Left colon (tissue), 2 donors: ENCODE results near the gene NDFIP1. TPM values are rescaled to one million over a fixed set of nuclear protein-coding genes. Genes with fewer than 3 reads are reported as not detected.
"Not testable (repeated sequence)": the region's sequence is repeated elsewhere in the genome, so short reads cannot be mapped to it uniquely, and the experiment has no call there.

Experiments used
- ATAC-seq: fragments of 200-7000 bp; cut with Tn5 transposase; one replicate; pipeline ENCODE4 v1.9.1; 2020; ENCODE audit warnings: mild to moderate bottlenecking, moderate library complexity
- DNase-seq, 2 donors: peaks; one replicate each; pipeline ENCODE4 v3.0.0-alpha.2; 2020
- intact Hi-C, 2 donors: fragments of 100-400 bp; cut with DNase I in 1 of 2; cut with micrococcal nuclease in 1 of 2; formaldehyde crosslinking; loops; one replicate each; pipeline versions ENCODE4 v1.11.2 to v1.14.0; 2022; cut with DNase I, micrococcal nuclease
- total RNA-seq, 2 donors: library from RNA; stranded (reverse); fragmentation: NEBNext Ultra II Directional; extraction: Animal tissue kit (Norgen Biotek cat#: 25700); gene quantifications; one replicate each; pipeline ENCODE4 v1.2.1, GENCODE V29; 2021
- donor health status: DM: no; HTN: no; CAD: no.
- donor health status: DM: yes; HTN: yes; CAD: no.

Gene NDFIP1
- total RNA-seq, 2 donors from 2014 or later, result 54.8 to 57.8 TPM

DNA sequence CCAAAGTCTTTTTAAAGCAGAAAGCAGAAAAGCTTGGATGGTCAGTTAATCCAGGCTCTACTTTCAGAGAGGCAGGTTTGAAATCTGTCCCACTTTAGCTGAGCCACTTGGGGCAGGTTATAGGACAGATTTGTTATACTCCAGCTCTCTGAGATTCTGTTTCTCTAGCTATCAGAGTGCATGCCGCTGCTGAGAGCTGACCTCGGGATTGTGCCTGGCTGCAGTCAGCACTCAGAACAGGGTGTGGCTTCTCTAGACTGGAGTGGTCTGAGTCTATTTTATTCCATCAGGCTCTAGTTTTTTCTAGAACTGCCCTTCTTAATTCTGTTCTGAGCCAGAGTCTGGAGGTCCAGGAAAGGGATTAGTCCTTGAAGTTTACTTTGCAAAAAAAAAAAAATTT, 67.7 kb downstream of the NDFIP1 start:
- ATAC-seq (no peak), DNase-seq (no peak)
- intact Hi-C loops, result no loop called here

DNA sequence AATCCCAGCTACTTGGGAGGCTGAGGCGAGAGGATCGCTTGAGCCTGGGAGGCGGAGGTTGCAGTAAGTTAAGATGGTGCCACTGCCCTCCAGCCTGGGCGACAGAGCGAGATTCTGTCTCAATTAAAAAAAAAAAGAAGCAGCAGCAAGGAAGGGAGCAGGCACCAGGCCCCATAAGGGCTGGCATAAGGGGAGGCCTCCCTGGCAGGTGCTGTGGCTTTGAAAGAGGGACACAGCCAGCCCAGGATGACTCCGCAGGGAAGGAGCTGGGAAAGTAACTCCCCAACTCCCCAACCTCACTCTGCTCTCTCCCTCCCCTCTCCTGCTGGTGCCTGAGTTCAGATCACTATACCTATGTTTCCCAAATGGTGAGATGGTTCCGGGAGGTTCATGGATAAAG, 70.1 kb downstream of the NDFIP1 start:
- DNase-seq (no peak), ATAC-seq (no peak)
- intact Hi-C loops, result no loop called here

DNA sequence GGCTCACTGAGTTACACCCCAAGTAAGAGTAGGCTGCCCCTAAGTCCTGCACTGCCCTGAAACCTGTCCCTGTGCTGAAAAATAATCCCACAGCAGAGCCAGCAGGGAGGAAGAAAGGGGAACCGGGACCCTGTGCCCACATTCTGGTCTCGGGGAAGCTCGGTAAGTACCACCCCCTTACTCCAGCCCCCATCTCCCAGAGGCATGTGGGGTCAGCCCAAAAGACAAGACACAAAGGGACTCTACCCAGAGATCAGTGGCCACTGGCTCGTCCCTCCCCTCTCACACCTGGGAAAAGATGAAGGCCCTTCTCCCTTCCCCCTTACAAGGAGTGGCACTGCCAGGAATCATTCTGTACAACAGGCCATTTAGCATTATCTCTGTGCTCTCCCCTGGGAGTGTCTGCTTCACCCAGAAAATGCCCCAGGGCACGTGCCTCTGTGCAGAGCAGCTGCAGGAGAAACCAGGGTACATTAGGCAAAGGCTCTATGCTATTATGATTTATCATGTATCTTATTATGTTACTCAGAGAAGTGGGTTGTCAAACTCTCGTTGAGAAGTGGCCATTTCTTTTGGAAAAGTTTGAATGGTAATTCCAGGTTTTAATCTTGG, 71.3 kb downstream of the NDFIP1 start:
- ATAC-seq, result peak; percentile 71
- intact Hi-C loops, result no loop called here

DNA sequence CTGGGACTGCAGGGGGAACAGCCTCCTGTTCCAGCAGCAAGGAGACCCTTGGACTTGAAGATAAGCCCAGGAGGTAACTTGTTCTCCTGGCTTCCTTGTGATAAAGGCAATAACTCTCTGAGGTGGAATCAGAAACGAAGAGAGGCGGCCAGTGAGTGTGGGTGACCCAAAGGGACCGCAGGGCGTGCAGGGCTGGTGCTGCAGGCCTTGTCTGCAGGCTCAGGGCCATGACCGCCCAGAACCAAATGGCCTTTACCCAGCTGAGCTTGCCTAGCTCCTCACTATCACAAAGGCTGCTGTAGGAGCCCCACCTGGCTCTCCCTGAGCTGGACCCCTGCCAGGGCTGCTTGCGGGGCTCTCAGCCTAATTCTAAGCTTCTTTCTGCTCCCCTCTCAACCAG, 72.5 kb downstream of the NDFIP1 start:
- peak; percentile 85 for ATAC-seq
- DNase-seq, result peak in 1 of 2 donors; percentile 26
- intact Hi-C loops, result no loop called here

More for the DNA sequence above, 71.3 kb downstream of the NDFIP1 start:
- no peak for DNase-seq

DNA sequence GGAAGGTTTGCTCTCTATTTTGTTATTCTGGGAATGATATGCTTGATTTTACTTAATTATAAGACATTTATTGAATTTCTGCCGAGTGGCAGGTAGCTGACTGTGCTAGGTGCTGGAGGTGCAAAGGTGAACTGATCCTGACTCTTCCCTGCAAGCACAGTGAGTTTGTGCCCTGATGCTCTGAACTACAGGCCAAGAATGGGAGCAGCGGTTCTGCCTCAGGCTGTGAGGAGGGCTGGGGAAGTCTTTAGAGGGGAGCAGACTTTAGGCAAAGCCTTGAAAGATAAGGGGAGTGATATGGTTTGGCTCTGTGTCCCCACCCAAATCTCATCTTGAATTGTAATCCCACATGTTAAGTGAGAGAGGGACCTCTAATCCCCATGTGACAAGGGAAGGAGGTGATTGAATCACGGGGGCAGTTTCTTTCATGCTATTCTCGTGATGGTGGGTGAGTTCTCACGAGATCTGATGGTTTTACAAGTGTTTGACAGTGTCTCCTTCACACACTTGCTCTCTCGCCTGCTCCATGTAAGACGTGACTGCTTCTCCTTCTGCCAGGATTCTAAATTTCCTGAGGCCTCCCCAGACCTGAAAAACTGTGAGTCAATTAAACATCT, 73.1 kb downstream of the NDFIP1 start:
- DNase-seq, result no peak
- intact Hi-C loops, result no loop called here
- no peak for ATAC-seq

DNA sequence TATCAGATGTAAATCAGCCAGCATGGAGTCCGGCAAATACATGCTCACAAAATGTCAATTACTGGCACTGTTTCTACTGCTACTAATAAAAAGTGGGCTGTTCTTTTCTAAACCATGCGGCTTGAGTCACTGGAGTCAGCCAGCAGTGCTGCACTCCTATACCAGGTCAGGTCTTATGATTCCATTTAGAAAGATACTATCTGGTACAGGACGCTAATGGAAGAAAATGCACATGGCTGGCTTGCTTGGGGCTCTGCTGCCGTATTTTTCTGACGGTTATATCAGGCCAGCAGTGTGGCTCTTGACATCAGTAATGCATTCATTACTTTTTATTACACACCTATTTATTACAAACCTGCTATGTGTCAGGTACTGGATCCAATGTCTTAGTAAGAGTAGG, 74.3 kb downstream of the NDFIP1 start:
- DNase-seq (no peak), ATAC-seq (no peak)
- intact Hi-C loops, result no loop called here

DNA sequence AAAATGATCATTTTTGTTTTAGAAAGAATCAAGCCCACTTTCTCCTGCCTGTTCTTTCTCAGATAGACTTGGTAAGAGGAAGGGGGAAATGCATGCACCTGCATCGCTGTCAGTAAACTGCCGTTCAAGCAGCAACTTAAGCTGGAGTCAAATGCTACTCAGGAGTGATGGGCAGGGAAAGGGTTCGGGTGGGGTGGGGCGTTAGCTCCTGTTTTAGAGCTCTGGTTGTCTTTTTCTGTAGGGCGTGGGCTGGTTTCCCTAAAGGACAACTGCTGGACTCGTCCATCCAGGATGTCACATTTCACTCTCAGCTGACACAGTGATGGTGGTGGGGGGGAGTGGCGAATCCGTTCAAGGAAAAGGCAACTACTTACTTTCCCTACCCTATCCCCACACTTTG, 75.0 kb downstream of the NDFIP1 start:
- intact Hi-C loops, result no loop called here
- ATAC-seq, result no peak
- no peak for DNase-seq

DNA sequence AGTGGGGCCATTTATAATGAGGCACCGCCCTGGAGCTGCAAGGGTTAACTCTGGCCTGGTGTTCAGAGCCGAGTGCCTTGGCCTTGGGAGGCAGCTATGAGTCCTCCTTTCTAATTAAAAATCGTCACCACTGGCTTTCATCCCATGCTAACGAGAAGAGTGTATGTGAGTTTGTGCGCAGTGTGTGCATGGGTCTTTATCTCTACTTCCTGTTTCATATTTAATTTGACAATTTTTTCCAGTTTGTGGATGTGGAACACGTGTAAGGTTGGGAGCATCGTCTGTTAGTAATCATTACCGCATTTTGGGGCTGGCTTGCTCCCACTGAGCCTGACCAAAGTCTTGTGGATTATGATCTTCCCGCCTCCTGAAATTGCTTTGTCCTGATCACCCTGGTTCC, 76.4 kb downstream of the NDFIP1 start:
- ATAC-seq, result no peak
- no peak for DNase-seq
- intact Hi-C loops, result no loop called here

DNA sequence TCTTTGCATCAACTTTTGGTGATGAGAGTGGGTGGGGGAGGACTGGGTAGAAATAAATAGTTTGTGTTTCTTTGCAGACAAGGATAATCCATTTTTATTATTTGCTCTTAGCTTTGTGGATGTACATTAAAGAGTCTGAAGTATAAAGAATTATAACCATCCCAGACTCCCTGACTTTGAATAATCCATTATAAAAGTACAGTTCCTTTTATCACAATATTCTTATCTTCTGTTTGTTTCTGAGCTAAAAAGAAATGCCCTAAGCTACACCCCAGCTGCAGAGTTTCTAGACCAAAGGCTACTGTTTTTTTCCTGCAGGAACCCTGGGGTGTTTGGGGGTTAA, 77.9 kb downstream of the NDFIP1 start:
- intact Hi-C loops, result no loop called here
- ATAC-seq (peak; percentile 24), DNase-seq (no peak)

DNA sequence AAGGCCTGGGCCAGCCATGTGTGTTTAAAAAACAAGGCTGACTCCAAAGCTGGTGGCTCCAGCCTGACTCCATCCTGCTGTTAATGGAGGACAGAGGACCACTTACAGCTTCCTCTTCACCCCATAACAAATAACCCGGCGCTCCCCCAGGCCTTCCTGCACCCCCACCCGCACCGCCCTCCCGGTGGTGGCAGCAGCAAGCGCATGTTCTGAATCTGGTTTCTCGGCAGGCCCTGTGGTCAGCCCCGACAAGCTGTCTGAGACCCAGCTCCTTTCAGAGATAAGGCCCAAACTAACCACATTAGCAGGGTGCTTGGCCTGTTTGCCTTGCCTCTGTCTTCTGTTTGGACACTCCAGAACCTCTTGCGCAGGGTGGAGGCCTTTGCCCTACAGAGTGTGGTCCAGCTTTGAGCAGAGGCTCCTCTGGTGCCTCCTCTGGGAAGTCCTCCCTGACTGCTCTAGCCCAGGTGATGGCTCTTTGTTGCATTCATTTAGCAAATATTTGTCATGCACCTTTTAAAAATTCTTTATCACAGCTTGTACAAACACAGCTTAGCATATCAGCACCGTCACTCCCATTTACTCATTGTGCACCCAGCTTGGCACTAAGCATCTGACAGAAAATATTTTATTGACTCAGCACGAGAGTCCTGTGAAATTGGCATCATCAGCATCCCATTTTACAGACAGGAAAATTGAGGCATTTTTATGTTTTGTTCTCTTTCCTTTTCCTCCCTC, 78.4 kb downstream of the NDFIP1 start:
- peak in 1 of 2 donors; percentile 23 for DNase-seq

DNA sequence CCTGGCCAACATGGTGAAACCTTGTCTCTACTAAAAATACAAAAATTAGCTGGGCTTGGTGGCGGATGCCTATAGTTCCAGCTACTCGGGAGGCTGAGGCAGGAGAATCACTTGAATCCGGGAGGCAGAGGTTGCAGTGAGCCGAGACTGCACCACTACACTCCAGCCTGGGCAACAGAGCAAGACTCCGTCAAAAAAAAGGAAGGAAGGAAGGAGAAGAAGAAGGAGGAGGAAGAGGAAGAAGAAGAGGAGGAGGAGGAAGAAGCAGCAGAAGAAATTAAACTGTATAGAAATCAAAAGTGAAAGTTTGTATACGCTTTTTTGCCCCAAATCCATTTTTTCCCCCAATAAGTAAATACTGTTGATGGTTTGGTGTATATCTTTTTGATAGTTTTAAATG, 80.1 kb downstream of the NDFIP1 start:
- ATAC-seq, intact Hi-C loops, DNase-seq: not testable (repeated sequence)

More for the DNA sequence above, 78.4 kb downstream of the NDFIP1 start:
- ATAC-seq, result peak; percentile 83
- intact Hi-C loops, result no loop called here

DNA sequence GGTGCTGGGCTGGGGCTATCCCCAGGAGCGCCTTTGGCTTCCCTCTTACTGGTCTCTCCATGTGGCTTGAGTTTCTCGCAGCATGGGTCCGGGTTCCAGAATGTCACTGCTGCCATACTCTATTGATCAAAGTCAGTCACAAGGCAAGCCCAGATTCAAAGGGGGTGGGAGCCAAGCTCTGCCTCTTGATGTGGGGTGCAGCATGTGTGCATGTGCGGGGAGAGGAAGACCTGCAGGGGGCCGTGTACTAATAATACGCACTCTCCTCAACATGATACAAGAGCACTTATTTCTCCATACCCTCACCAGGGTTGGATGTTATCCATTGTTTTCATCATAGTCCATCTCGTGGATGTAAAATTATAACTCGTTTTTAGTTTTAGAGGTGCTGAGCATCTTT, 81.2 kb downstream of the NDFIP1 start:
- intact Hi-C loops, result no loop called here
- ATAC-seq, result no peak
- no peak for DNase-seq

DNA sequence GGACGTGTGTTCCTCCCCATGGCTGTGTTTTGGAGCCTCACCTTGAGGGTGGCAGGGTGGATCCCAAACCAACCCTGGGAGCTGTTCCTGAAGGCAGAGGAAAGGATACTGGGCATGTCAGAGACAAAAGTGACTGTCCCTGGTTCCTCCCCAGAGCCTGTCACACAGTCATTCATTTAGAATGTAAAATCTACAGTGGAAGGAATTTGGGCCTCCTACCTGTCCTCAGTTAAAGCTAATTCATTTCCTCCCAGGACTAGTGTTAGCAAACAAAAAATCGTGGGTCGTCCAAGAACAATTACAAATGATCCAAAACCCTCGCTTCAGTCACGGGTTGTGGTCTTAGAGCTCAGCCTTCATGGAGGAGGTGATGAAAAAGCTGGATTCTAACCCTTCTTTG, 83.2 kb downstream of the NDFIP1 start:
- DNase-seq (no peak), ATAC-seq (no peak)
- intact Hi-C loops, result no loop called here

DNA sequence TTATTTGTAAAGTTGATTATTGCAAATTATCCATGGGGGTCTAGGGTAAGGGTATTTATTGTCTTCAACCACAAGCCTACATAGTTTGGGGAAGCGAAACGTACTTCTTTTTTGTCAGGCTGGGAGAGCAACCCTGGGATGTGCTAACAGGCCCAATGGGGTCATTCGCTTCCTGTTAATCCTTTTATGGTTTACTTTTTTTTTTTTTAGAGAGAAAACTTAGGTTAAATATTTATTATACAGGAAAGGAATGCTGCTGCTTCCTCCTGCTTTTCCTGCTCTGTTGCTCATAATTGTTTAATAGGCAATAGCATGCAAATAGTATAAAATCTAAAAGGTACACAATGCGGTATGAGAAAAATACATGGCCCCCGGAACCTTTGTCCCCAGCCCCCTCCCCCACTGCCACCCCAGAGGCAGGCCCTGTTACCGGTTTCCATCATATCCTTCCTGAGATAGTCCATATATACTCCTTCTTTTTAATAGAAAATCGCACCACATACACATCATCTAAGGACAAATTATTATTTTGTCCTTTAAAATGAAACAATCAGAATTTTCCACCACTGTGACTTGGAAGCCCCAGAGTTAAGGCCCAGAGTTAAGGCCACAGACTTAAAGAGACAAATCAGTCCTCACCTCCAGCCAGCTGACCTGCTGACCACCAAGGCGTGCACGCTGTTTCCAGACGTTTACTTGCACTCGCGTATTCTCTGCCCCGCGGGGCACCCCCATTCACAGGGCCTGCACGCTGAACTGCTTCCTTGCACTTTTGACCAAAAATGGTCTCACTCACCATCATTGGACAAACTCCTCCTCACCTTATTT, 83.9 kb downstream of the NDFIP1 start:
- intact Hi-C loops, result no loop called here
- no peak for DNase-seq
- ATAC-seq, result peak; percentile 16

DNA sequence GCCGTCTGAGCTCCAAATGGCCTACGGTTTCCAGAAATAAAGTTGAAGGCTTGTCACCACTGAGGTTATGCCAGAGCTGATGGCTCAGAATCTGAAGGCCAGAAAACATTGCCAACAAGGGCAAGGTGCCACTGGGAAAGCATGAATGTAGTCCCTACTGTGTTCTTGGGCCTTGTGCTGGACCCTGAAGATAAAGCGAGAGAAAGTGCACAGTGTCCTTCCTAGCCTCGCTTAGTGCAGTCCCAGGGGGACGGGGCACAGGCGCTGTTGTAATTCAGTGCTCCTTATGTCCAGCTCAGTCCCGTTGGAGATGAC, 84.5 kb downstream of the NDFIP1 start:
- DNase-seq, result no peak
- no peak for ATAC-seq
- intact Hi-C loops, result no loop called here

DNA sequence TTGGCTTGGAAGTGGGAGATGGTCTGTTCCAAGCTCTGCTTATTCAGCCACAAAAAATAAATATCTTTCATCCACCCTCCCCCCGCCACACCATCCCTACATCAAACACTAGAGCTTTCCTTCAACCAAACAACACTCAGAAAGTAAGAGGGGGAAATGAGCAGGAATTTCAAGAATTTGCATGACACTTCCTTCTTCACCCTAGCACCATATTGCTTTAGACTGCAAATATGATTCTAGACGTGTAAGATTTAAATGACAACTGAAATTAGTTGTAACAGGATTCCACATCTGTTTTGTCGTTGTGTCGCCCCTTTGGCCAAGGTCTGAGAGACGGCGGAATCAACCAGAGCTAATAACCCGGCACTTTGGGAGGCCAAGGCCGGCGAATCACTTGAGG, 88.5 kb downstream of the NDFIP1 start:
- ATAC-seq (no peak), DNase-seq (no peak)
- intact Hi-C loops, result no loop called here

DNA sequence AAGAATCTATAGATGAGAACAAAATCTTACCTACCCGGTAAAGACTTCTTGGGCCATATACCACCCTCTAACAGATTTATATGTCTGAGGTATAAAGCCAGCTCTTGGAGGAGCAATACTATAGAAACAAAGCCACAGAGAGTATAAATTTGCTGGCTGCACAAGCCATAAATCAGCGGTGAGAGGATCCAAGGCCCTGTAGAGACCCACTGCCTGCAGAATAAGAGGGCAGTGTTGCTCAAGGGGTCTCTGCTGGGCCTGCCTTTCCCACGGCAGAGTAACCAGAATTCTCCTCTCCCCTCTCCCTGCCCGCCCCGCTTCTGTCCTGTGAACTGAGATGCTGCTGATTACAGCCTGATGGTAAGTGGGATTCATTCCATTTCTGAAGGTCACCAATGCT, 89.2 kb downstream of the NDFIP1 start:
- ATAC-seq, result no peak
- intact Hi-C loops, result no loop called here

DNA sequence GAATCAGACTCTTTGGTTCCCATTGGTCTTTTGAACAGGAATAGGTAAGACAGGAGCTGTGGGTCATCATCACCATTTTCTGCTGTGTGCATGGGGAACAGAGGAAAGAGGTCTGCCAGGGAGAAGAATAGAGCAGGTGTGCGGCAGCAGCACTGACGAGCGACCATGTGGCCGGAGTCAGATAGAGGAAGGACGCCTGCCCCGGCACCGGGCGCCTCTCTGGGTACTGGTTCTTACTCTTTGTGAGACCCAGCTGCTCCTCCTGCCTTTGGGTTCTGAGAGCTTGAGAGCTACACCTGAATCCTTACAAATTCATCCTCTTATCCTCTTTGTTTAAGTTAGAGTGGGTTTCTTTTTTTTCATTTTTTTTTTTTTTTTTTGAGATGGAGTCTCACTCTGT, 90.8 kb downstream of the NDFIP1 start:
- intact Hi-C loops, result no loop called here
- DNase-seq (no peak), ATAC-seq (no peak)

More for the DNA sequence above, 89.2 kb downstream of the NDFIP1 start:
- no peak for DNase-seq

DNA sequence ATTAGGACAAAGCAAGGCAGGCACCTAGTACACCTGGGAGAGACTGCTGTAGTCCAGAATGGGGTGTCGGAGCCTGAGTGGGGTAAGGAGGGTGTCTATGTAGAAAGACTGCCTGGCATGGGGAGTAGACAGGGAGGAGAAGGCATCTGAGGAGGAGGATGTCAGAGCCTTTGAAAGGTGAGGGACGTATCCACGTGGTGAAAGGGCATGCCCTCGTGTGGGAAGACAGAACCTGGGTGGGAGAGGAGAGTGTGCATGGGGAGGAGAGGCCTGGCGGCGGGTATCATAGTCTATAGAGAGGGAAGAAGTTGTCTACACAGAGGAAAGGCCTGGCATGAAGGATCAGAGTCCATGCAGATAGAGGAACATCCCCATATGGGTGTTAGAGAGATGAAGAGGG, 91.8 kb downstream of the NDFIP1 start:
- DNase-seq (no peak), ATAC-seq (no peak)
- intact Hi-C loops, result no loop called here

DNA sequence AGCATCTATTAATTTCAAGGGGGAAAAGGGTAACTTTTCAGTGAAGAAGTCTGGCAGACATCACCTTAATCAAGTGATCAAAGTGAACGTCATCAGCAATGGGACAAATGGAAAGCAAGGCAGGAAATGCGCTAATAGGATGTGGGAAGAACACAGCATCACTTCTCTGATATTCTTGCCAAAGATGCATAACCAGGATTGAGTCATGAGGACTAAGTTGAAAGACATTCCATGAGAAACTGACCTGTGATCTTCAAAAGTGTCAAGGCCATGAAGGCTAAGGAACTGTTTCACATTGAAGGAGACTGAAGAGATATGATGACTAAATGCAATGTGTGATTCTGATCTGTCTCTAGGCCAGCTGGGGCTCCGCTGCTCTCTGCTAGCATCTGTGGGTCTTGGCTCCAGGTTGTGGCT, 92.9 kb downstream of the NDFIP1 start:
- ATAC-seq (no peak), DNase-seq (no peak)
- intact Hi-C loops, result no loop called here
